HG02642 (cell line): ENCODE results near the gene C9orf50.
"Not testable (repeated sequence)": the region's sequence is repeated elsewhere in the genome, so short reads cannot be mapped to it uniquely, and the experiment has no call there.

Source experiments
- ATAC-seq: cut with Tn5 transposase; IDR thresholded peaks from one replicate; pipeline ENCODE4 v1.9.1; 2021; ENCODE audit warnings: mild to moderate bottlenecking; ENCODE audit not compliant: unreplicated experiment, poor library complexity

The C9orf50 gene, protein sequence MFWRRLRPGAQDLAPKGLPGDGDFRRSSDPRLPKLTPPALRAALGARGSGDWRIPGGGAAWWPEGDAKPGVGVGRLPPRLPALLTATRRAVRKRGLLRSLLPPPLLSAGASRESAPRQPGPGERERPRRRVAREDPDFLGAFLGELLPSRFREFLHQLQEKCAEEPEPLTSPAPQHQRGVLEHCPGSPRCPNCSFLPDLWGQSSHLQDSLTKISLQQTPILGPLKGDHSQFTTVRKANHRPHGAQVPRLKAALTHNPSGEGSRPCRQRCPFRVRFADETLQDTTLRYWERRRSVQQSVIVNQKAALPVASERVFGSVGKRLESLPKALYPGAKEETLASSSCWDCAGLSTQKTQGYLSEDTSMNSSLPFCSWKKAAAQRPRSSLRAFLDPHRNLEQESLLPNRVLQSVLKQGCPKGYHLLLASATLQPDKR

DNA sequence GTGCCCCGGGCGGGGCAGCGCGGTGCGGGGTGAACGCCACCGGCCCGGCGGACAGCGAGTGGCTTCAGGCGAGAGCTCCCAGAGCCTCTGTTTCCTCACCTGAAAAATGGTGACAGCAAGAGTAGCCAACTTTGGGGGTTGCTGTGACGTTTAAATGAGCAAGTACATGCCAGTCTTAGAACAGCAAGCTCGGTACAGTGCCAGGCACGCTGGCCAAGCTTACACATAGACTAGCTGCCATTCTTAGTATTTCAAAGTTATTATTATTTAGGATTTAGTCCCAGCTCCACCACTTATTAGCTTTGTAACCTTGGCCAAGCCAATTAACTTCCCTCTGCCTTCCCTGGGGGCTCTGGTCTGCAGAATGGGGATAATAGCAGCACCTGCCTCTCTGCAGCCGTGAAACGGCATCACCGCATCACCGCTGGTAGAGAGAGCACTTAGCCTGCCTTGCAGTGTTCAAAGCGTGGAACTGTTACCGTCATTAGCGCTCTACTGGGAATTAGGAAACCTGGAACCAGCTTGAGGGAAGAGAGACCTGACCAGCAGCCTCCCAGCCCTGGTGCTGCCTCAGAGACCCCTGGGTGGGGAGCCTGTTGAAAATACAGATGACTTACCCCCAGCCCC lies at the start of gene C9orf50:
Gene C9orf50, minus strand, starts transcription at position 433 of the 627 bp plus-strand sequence. CDS start 527 bp downstream, outside the sequence.
- ATAC-seq: no peak

DNA sequence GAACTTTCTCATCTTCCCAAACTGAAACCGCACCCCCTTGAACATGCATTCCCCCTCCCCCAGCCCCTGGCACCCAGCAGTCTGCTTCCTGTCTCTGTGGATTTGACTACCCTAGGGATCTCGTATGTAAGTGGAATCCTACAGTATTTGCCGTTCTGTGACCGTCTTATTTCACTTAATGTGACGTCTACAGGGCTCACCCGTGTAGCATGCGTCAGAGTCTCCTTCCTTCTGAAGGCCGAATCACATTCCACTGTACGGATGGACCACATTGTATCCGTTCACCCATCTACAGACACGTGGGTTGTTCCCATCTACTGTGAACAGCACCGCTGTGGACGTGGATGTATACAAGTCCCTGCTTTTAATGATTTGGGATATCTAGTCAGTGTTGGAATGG lies 49.0 kb upstream of the C9orf50 start:
- ATAC-seq: no peak

DNA sequence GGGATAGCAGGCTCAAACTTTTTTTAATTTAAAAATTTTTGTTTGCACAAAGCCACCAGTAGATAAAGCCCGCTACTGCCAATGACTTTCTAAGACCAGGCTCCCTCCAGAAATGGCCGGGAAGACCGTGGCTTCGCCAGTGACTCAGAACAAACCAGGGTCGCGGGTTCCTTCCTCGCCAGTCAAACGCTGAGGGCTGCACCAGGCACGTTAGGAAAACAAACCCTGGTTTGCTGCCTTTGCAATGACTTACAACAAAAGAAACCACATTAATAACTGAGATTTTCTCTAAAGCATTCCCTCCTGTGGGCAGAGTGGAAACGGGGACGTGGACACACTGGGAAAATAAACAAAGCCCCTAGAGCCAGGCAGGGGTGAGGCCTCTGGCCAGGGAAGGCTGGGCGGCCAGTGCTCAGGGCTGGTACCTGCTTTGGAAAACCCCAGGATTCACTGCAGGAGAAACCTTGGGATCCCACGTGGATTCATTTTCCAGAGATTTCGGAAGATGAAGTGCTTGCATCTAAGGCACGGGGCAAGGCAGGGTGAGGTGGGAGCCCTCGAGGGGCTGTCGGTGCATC lies 48.3 kb upstream of the C9orf50 start:
- ATAC-seq: no peak

DNA sequence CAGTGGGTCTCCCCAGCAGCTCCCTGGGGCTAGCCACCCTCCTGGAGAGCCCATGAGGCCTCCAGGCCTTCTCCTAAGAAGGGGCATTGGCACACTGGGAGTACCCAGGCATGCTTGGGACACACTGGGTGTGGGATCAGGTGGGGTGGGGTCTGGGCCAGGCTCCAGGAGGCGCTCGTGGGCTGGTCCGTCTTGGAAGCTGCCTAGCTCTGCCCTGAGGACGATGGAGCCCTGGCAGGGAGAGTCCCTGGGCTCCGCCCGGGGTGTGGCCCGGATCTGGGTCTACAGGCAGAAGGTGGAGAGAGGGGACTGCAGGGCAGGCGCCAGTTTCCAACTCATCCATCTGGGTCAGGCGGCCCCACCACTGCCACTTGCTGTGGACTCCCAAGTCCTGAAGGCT lies 46.9 kb upstream of the C9orf50 start:
- no peak for ATAC-seq

DNA sequence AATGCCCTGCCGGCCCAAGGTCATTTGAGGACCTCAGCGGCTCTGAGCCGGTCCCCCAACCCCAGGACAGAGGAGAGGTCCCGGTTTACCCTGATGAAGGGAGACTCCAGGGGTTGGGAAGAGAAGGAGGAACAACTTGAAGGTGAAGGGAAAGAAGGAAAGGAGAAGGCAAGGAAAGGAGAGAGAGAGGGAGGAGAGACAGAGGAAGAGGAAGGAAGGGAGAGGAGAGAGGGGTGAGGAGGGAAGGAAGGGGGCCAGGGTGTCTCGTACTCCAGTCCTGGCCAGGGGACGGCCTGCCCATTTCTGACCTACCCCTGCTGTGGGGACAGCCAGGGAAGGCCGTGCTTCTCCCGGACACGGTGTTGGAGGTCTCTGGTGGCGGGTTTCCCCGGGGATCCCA lies 46.5 kb upstream of the C9orf50 start:
- ATAC-seq: no peak

DNA sequence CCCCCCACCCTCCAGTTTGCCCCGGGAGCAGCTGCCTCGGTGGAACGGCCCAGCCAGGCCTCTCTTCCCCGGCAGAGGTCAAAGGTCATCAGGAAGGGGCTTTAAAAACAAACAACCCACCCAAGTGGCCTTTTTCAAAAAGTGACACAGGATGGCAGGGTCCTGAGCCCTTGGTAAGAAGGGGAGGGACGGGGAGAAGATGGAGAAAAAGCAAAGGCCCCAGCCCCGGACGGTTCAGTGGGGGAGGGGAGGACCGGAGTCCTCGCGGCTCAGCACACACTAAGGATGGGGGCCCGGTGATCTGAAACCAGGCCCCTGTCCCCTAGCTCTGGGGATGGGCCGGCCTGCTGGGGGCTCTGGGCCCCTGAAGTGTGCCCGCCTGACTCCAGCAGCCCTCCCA lies 45.7 kb upstream of the C9orf50 start:
- ATAC-seq: no peak

DNA sequence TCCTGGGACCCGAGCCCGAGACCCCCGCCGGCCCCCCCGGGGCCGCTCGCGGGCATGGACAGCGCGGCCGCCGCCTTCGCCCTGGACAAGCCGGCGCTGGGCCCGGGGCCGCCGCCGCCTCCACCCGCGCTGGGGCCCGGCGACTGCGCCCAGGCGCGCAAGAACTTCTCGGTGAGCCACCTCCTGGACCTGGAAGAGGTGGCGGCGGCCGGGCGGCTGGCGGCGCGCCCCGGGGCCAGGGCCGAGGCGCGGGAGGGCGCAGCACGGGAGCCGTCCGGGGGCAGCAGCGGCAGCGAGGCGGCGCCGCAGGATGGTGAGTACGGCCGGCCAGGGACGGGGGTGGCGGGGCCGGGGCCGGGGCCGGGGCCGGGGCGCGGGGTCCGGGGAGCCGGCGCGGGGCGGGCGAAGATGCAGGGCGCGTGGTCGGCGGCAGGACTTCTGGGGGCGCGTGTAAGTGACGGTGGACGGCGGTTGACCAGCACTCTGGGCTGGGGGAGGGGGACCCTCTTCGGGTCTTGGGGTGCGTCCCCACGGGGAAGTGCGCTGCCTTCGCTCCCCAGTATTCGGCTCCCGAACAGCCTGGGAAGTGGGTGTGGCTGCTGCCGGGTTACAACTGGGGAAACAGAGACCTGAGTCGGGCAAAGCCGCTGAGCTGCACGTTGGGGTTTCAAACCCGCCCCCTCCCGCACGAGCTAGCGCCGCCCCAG lies 45.1 kb upstream of the C9orf50 start:
- ATAC-seq: no peak

DNA sequence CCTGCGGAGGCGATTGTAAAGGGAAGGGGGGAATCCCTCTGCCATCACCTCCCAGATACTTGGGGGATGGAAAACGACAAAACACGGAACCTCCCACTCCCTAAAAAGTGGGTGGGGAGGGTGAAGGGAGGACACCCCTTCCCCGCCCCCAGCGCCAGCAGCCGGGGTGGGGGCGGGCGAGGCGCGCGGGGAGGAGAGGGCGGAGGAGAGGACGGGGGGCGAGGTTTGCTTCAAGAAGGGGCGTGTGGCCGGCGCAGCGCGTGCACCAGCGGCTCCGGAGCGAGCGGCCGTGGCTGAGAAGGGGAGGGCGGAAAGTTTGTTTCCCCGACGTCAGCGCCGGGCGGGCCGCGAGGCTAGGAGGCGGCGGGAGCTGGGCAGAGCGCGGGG lies 44.5 kb upstream of the C9orf50 start, which contains the start of gene PRRX2:
Gene PRRX2, plus strand, starts transcription at position 259 of the 387 bp plus-strand sequence. CDS start 221 bp downstream, outside the sequence.
- ATAC-seq: no peak

DNA sequence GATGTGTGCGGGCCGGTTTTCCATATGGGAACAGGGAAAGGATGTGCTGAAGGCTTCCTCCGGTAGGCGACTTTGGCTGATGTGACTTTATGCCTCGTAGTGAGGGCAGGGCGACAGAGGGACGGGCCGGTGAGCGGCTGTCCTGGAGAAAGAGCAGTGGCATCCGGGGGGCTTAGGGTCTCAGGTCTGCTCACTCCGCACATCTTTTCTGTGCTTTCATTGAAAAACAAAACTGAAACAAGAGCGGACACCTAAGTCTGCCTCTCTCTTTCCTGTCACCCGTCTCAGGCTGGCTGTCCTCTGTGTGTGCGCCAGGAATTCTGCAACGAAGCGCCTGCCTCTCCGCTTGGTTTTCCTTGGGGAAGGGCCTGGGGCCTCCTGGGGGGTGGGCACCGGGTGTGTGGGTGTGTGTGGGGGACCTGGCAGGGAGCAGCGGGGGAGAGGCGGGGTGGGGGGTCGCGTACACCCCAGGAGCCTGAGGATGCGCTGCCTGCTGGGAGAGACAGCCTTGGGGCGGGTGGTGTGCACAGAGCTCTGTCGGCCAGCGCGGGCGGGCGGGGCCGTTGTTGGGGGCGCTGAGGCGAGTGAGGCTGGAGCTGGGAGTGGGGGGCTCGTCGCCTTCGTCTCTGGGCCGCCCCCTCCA lies 44.0 kb upstream of the C9orf50 start:
- ATAC-seq: no peak

DNA sequence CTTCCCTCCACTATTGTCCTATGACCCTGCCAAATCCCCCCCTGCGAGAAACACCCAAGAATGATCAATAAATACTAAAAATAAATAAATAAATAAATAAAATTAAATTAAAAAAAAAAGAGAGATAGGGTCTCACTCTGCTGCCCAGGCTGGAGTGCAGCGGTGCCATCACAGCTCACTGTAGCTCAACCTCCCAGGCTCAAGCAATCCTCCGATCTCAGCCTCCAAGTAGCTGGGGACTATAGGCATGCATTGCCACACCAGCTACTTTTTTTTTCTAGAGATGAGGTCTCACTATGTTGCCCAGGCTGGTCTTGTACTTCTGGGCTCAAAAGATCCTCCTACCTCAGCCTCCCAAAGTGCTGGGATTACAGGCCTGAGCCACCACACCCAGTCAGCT lies 41.3 kb upstream of the C9orf50 start:
- not testable (repeated sequence) for ATAC-seq

DNA sequence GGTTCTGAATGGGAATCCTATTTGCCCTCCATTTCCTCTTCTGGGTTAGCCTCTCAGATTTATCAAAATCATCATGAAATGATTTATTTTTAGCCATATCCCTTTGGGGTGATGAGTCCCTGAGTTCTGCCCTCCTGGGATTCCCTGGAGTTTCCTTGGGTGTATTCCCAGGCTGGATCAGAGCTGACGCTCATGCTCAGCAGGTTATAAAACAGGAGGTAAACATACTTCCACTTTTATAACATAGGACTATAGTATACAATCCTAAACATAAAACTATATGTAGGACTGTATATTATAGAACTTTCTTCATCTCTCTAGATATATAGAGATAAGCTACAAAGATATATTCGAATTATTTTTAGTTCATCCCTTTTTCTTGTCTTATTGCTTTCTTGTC lies 40.1 kb upstream of the C9orf50 start:
- ATAC-seq: no peak

DNA sequence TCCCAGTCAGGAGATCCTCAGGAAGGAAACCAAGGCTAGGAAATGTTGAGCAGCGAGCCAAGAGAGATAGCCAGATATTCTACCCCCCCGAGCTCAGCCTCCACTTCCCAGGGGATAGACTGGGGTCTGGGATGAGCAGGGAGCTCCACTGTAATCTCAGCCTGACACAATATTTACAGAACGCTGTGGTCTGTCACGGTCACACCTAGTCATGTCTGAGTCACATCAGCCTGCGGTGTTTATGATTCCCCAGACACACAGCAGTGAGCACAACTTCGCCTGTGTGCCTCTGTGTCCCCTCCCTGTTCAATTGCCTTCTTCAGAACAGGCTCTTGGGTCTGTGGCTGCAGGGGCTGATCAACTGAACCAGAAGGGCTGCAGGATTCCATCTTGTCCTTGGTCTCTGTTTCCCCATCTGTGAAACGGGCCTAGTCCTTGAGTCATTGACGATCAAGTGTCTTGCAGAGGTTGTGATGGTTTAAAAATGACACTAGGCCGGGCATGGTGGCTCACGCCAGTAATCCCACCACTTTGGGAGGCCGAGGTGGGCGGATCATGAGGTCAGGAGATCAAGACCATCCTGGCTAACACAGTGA lies 36.0 kb upstream of the C9orf50 start:
- ATAC-seq: no peak

DNA sequence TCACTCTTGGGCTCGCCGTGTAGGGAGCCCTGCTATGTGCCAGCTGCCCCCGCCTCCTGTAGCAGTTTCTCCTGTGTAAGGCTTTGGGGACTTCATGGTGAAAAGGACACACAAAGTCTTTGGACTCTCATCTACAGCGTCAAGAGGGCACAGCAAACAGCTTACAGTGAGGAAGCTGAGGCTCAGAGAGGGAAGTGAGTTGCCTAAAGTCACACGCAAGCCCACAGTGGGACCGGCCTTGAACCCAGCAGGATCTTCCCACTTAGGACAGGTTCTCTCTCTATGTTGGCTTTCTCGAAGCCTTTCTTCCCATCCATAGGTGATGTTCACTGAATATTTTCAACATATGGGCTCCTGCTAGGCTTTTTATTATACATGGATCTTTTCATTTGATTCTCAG lies 34.8 kb upstream of the C9orf50 start:
- no peak for ATAC-seq

DNA sequence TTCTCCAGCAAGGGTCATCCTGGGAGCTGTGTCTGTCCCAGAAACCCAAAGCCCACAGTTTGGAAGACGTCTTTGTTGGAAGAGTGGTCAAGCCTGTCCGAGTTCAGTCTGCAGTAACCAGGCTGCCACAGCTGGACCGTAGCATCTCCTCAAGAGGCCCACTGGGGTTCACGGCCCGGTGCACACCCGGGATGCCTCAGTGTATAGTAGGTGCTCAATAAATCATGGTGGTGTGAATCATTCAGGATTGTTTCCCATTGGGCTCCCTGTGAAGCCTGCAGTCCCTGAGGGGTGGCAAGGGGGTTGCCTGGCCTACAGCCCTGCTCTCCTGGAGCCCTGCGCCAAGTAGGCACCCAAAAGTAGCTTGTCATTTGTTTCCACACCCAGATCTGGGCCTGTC lies 34.3 kb upstream of the C9orf50 start:
- ATAC-seq: no peak

DNA sequence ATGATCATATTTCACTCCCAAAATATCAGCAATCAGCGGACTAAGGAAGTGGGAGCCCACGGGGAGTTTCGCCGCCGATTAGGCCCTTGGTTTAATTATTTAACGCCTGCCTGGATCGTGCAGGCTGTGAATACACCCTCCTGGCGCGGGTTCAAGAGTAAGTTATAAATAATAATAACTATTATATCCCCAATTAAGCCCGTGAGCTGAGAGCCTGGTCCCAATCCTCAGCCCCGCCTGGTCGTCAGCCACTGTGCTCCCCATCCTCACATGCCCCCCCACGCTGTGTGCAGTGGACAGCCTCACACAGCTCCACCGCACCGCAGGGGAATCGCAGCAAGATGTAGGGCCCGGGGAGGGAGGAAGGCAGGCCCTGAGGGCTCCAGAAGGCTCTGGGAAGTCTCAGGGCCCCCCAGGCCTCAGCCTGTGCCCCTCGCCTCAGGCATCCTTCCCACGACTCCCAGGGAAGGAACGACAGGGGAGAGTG lies 33.7 kb upstream of the C9orf50 start:
- ATAC-seq: no peak

DNA sequence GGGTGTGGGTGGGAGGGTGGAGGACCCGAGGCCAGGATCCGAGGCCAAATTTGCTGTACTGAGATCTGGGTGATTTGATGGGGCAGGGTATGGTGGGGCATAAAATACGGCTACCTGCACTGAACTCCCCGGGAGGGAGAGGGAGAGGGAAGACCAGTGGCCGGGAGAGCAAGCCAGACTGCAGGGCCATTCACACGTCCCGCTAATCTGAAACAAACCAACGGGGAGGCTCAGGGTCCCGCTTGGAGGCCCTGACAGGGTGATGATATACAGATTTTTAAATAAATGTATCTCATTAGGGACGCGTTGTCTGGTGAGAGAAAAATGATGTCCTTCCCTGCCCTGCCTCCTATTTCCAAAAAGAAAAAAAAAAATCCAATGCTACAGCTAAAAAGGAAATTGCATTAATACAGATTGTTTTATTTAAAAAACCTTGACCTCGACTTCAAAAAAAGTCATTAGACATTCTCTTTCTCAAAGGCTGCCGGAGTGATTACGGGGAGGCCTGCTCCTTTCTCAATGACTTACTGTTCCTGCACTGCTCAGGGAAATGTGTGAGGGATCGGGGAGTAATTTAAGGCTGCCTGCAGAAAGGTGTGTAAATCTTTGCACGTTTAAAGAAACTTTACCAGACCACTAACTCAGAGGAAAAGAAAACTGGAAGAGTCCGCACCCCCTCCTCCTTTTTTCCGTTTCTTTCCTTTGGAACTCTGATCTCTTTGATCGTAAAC lies 33.1 kb upstream of the C9orf50 start:
- no peak for ATAC-seq

DNA sequence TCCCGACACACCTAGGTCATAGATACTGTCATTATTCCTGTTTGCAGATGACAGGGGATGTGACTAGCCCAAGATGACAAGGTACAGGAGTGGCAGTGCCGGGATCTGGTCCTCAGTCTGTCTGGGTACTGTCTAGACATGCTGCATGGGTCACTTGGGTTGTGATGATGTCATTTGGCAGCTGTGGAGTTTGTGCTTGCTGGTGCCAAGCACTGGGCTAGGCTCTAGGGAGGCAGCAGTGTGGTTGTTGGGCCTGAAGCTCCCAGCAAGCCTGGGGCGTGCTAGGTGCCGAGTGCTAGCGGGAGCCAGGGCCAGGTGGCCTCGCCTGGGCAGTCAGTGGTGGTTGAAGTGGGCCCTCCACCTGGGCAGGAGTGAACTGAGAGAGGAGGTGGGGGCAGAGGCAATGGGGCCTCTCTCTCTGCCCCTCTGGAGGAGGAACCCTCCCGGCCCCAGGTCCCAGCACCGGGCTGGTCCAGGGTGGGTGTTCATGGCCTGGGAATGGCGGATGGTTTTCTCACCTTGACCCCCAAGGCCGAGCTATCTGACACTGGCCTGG lies 29.9 kb upstream of the C9orf50 start:
- no peak for ATAC-seq

DNA sequence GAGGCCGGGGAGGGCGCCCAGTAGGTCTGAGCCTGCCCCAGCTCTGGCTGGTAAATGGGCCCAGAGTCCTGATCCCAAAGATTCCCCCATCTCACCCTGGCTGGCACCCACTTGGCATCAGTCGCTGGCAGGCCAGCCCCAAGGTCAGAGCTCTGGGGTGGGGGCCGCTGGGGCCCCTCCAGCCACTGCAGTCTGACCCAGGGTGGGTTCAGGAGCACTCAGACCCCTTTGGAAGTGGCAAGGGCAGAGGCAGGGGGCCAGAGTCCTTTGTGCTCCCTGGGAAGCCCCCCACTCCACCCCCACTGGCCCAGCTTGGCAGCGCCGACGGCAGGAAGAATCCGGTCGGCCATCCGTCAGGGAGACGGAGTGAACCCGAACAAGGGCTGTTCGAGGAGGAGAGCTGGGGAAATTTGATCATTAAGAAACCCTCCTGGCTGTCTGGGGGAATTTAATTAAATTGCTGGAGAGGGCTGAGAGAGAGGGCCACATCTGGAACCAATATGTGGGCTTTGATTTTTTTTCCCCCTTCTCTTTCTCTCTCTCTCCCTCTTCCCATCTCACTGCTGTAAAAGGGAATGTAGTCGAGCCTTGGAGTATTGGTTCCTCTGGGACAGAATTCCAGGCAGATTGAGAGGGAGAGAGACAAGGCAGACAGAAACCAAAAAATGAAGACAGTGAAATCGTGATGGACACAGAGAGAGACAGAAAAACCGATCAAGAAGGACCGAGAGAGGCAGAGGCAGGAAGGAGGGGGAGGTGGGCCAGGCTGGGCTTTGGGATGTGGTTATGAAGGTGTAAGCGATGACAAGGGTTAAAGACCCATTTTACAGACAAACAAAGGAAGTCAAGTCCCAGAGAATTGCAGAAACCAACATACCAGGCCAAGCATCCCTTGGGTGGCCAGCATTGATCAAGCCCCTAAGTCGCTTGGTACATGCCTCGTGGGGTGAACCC lies 29.1 kb upstream of the C9orf50 start:
- no peak for ATAC-seq
